MM.1S (cell line): ENCODE data around the gene RTKN.
"Not testable (repeated sequence)": the region's sequence is repeated elsewhere in the genome, so short reads cannot be mapped to it uniquely, and the experiment has no call there.

Experiments used
- DNase-seq: peaks from one replicate; pipeline ENCODE4 v3.0.0-alpha.2; 2015
- H2AFZ ChIP-seq: fragments of 300-600 bp; sonication (generic); 2 replicates; pipeline ENCODE4 v1.6.0; 2016; ENCODE audit warnings: antibody characterized with exemption, low read length
- H3F3A ChIP-seq: fragments of 300-600 bp; sonication (generic); 2 replicates; pipeline ENCODE4 v1.6.1; 2016; ENCODE audit warnings: mild to moderate bottlenecking, antibody characterized with exemption, low read length, moderate library complexity, mixed read lengths; ENCODE audit not compliant: insufficient read depth
- H3K27ac ChIP-seq: fragments of 300-600 bp; sonication (generic); 2 replicates; pipeline ENCODE4 v1.5.1; 2016; ENCODE audit warnings: mild to moderate bottlenecking, low read length
- H3K27me3 ChIP-seq: fragments of 300-600 bp; sonication (generic); replicated peaks from 2 replicates; pipeline ENCODE4 v1.6.0; 2016; ENCODE audit warnings: low read length; ENCODE audit not compliant: insufficient read depth
- H3K36me3 ChIP-seq: fragments of 300-600 bp; sonication (generic); replicated peaks from 2 replicates; pipeline ENCODE4 v1.6.1; 2016; ENCODE audit warnings: mild to moderate bottlenecking, low read length, mixed read lengths; ENCODE audit not compliant: insufficient read depth
- H3K4me1 ChIP-seq: fragments of 300-600 bp; sonication (generic); 2 replicates; pipeline ENCODE4 v1.6.1; 2016; ENCODE audit warnings: low read length, mixed read lengths
- H3K4me2 ChIP-seq: fragments of 300-600 bp; sonication (generic); 2 replicates; pipeline ENCODE4 v1.6.0; 2016; ENCODE audit warnings: low read depth, low read length
- H3K4me3 ChIP-seq: fragments of 300-600 bp; sonication (generic); 2 replicates; pipeline ENCODE4 v1.5.1; 2016; ENCODE audit warnings: low read length, mixed read lengths
- H3K79me2 ChIP-seq: fragments of 300-600 bp; sonication (generic); 2 replicates; pipeline ENCODE4 v1.6.1; 2016; ENCODE audit warnings: mixed run types, low read length, mixed read lengths
- H3K9ac ChIP-seq: fragments of 300-600 bp; sonication (generic); 2 replicates; pipeline ENCODE4 v1.6.1; 2016; ENCODE audit warnings: low read length, mixed read lengths
- H3K9me2 ChIP-seq: fragments of 300-600 bp; sonication (generic); replicated peaks from 2 replicates; pipeline ENCODE4 v1.6.1; 2016; ENCODE audit warnings: mild to moderate bottlenecking, low read length, mixed read lengths; ENCODE audit not compliant: insufficient read depth
- H3K9me3 ChIP-seq: fragments of 300-600 bp; sonication (generic); replicated peaks from 2 replicates; pipeline ENCODE4 v1.6.1; 2016; ENCODE audit warnings: mild to moderate bottlenecking, low read length, mixed read lengths; ENCODE audit not compliant: insufficient read depth
- H4K20me1 ChIP-seq: fragments of 300-600 bp; sonication (generic); 2 replicates; pipeline ENCODE4 v1.6.1; 2016; ENCODE audit warnings: mild to moderate bottlenecking, low read length, moderate library complexity, mixed read lengths; ENCODE audit not compliant: insufficient read depth
- CTCF ChIP-seq: fragments of 300-600 bp; sonication (generic); IDR thresholded peaks from 2 replicates; pipeline ENCODE4 v1.5.1; 2016; ENCODE audit warnings: antibody characterized with exemption, low read length, mixed read lengths
- EZH2 ChIP-seq: fragments of 300-600 bp; sonication (generic); optimal IDR thresholded peaks from 2 replicates; pipeline ENCODE3; 2017; ENCODE audit warnings: low read depth, mild to moderate bottlenecking, antibody characterized with exemption, low read length, mixed read lengths
- EZH2phosphoT487 ChIP-seq: fragments of 300-600 bp; sonication (generic); IDR thresholded peaks from 2 replicates; pipeline ENCODE4 v1.6.1; 2018; ENCODE audit warnings: antibody characterized with exemption, low read length

RTKN gene

GRCh38 chr2:74486141-74486540 lies 44.4 kb upstream of the RTKN start:
- DNase-seq: no peak
- H3K9me3 ChIP-seq: no peaks in the 10 kb centered on the region

DNA sequence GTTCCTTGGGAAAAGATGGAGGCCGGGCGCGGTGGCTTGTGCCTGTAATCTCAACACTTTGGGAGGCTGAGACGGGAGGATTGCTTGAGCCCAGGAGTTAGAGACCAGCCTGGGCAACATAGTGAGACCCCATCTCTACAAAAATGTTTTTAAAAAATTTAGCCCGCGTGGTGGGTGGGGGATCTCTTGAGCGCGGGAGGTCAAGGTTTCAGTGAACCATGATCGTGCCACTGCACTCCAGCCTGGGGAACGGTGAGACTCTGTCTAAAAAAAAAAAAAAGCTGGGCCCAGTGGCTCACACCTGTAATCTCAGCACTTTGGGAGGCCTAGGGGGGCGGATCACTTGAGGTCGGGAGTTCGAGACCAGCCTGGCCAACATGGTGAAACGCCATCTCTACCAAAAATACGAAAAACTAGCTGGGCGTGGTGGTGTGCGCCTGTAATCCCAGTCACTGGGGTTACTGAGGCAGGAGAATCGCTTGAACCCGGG lies 42.0 kb upstream of the RTKN start:
- Histone ChIP-seq H2AFZ (peak overlapping the region; percentile 99), H3K4me2 (peak overlapping the region; percentile 98), H3K9ac (peak overlapping the region; percentile 92), H3K4me3 (peak overlapping the region; percentile 99), H3K79me2 (peaks cover 33% of the 10 kb centered on the region)
- H4K20me1 ChIP-seq, H3K27ac ChIP-seq, H3K9me2 ChIP-seq, H3K4me1 ChIP-seq, H3K9me3 ChIP-seq, DNase-seq, H3K27me3 ChIP-seq, H3K36me3 ChIP-seq, H3F3A ChIP-seq: not testable (repeated sequence)

More at GRCh38 chr2:74486141-74486540, 44.4 kb upstream of the RTKN start:
- peaks cover 4% of the 10 kb centered on the region; the same call in 1 of the 2 replicates for H3F3A ChIP-seq
- no peak overlapping the region for H3K27ac ChIP-seq
- H3K4me2 ChIP-seq: no peak overlapping the region
- H3K9ac ChIP-seq: no peak overlapping the region
- no peaks in the 10 kb centered on the region for H3K36me3 ChIP-seq
- no peaks in the 10 kb centered on the region for H3K27me3 ChIP-seq
- peaks cover 26% of the 10 kb centered on the region for H3K79me2 ChIP-seq
- no peak for TF ChIP-seq EZH2phosphoT487
- no peak for TF ChIP-seq CTCF
- TF ChIP-seq EZH2: no peak
- H3K4me1 ChIP-seq: peaks cover 4% of the 10 kb centered on the region; the same call in 1 of the 2 replicates
- no peak overlapping the region for H3K4me3 ChIP-seq
- H4K20me1 ChIP-seq: no peaks in the 10 kb centered on the region
- no peak overlapping the region for H2AFZ ChIP-seq
- H3K9me2 ChIP-seq: no peaks in the 10 kb centered on the region

- H4K20me1 ChIP-seq: no peaks in the 10 kb centered on the region
- no peaks in the 10 kb centered on the region for H3K9me3 ChIP-seq
- H3K4me2 ChIP-seq: peak within 1 kb of the TSS; percentile 98
- H3K27ac ChIP-seq: peak within 1 kb of the TSS; percentile 77
- H3K27me3 ChIP-seq: no peaks in the 10 kb centered on the region
- H3K9me2 ChIP-seq: no peaks in the 10 kb centered on the region
- peak within 1 kb of the TSS; percentile 99 for H2AFZ ChIP-seq
- peaks cover 33% of the 10 kb centered on the region for H3K79me2 ChIP-seq
- peaks cover 8% of the 10 kb centered on the region for H3K4me1 ChIP-seq
- peak within 1 kb of the TSS; percentile 92 for H3K9ac ChIP-seq
- H3K36me3 ChIP-seq: no peaks in the 10 kb centered on the region
- H3F3A ChIP-seq: peaks cover 4% of the 10 kb centered on the region; the same call in 1 of the 2 replicates
- DNase-seq: peak; percentile 93
- TF ChIP-seq CTCF: peak; percentile 85
- no peak for TF ChIP-seq EZH2phosphoT487
- no peak for TF ChIP-seq EZH2
- peak within 1 kb of the TSS; percentile 99 for H3K4me3 ChIP-seq
Measured at GRCh38 chr2:74482801-74483674, 41.3 kb upstream of the RTKN start, which contains the start of the genes CCDC142 and TTC31. Gene CCDC142, minus strand, starts transcription at chr2:74482998. Its CDS starts 161 bp downstream, at chr2:74482837. Gene TTC31, plus strand, starts transcription at chr2:74483081. Its CDS starts 15 bp downstream, at chr2:74483096.
